Renal pelvis (tissue), 4 donors: ENCODE data around the gene FITM2. TPM values are rescaled to one million over a fixed set of nuclear protein-coding genes. Genes with fewer than 3 reads are reported as not detected.
"Not testable (repeated sequence)": the region's sequence is repeated elsewhere in the genome, so short reads cannot be mapped to it uniquely, and the experiment has no call there.

Experiments
- DNase-seq: peaks from one replicate; pipeline ENCODE4 v3.0.0-alpha.2; 2013
- polyA plus RNA-seq, 3 donors: library from polyadenylated mRNA; unstranded; fragments of 120-200 nt; gene quantifications; one replicate each; pipeline ENCODE4 v1.2.1, GENCODE V29; 2013; ENCODE audit not compliant: insufficient read length in 3 of 3

The FITM2 gene
- polyA plus RNA-seq, 3 donors: 6.9 to 10.1 (median 8.3) TPM

DNA sequence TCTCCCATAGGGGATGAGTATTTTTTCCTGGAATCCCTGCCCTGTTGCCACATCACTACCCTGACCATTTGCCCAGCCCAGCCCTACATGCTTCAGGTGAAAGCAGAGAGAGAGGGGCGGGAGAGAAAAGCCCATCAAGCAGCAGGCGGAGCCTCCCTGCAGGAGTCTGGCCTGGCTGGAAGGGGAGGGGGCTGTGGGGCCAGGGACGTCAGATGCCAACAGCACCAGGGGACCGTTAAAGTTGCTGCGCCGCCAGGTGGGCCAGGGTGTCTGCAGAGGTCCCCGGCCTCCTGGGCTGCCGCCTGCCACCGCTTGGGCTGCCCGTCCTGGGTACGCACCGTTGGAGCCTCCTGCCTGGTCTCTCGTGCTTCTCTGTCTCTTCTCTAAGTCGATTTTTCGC is 25.1 kb upstream of the FITM2 start:
- DNase-seq: no peak

DNA sequence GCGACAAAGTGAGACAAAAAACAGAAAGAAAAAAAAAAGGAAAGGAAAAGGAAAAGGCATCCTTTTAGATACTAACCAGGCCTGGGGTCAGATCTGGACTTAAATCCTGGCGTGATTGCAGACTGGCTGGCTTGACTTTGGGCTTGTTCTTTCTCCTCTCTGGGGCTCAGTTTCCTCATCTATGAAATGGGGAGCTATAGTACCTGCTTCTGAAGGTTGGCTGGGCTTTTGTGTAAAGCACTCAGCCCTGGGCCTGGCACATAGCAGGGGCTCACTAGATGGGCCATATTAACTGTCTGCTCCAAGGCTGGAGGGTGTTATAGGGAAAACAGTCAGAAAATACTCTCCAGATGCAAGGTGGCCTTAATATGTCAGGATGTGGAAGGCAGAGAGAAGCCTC is 24.7 kb upstream of the FITM2 start:
- DNase-seq: no peak

DNA sequence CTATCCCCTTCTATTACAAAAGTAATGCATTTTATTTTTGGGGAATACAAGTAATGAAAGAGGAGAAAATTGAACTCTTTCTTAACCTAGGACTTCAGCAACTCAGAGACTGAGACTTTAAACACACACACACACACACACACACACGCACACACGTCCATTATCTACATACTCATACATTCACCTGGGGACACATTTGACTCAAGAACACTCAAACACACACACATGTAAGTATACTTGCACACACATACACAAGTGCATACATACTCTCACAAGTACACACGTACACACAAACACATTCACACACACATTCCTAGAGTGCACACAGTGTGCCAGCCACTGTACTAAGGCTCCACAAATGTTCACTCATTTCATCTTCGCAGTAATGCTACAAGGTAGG is 23.7 kb upstream of the FITM2 start:
- DNase-seq: no peak

DNA sequence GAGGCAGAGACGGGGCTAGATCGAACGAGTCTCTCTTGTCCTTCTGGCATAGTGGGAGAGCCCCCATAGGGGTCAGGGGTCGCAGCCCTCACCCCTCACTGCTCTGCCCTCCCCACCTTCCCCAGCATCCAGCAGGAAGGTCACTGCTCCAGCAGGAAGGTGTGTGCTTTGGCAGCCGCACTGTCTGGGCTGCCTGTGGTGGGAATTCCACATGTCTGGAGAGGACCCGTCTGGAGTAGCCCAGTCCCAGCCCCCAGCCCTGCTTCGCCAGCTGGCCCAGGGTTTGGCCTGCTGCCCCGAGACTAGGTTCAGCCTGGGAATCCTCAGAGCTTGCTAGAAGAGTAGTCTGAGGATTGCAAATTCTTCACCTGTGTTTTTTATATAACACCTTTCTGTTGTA is 23.3 kb upstream of the FITM2 start:
- DNase-seq: no peak

DNA sequence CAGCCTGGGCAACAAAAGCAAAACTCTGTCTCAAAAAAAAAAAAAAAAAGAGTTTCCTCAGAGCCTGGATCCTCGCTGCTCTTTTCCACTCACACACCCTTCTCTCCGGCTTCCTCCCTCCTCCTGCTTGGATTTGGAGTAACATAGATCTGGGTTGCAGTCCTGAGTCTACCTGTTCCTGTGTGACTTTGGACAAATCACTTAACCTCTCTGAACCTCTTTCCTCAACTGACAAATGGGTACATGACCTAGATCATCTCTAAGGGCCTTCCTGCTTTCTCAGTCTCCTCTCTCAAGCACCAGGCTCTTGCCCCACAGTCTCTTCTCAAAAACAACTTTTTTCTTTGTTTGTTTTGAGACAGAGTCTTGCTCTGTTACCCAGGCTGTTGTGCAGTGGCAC is 20.2 kb upstream of the FITM2 start:
- DNase-seq: no peak

DNA sequence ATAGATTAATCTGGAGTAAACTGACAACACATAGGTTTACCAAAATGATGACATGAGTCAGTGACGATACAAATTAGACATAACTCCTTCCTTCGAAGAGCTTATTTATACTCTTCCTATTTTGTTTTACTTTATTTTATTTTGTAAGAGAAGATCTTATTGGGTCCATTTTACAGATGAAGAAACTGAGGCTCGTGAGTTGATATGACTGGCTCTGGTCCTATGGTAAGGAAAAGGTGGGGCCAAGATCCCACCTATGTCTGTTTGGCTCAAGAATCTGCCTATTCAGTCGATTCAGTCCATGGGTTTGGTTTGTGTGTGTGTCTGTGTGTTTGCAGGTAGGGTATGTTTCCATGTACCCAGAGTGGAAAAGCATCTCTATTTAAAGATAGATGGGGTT is 17.4 kb upstream of the FITM2 start:
- no peak for DNase-seq

DNA sequence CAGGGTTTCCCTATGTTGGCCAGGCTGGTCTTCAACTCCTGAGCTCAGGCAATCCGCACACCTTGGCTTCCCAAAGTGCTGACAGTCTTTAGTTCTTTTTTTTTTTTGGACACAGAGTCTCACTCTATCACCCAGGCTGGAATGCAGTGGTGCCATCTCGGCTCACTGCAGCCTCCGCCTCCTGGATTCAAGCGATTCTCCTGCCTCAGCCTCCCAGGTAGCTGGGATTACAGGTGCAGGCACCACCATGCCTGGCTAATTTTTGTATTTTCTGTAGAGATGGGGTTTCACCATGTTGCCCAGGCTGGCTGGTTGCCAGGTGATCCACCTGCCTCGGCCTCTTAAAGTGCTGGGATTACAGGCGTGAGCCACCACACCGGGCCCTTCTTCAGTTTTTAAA is 16.7 kb upstream of the FITM2 start:
- not testable (repeated sequence) for DNase-seq

DNA sequence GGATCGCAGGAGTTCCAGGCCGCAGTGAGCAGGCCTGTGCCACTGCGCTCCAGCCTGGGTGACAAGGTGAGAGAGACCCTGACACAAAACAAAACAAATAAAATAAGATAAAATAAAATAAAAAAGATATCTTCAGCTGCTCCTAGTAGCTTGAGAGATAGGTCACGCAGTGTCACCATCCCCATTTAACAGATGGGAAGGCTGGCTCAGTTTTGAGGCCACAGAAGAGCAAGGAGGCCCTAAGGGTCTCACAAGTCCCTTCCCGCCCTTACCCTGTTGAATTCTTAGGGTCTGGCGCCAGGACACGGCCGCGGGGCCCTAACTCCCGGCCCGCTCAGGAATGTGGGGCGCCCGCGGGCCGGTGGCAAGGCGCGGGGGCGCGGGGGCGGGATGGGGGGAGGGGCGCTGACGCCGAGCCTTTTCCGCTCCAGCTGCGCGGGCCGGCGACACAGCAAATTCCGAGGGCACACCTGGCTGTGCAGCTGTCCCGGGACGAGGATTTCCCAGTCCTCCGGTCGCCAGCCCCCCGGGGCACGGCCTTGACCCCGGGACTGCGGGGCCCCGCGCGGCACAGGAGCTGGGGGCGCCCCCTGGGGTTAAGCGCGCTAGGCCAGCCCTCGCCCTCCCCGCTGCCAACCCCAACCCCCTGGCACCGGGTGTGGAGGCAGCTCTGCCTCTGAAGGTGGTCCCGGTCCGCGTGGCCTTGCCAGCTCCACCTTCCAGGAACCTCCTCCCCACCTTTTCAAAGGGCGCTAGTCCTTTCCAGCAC is 15.6 kb upstream of the FITM2 start:
- peak; percentile 34 for DNase-seq

DNA sequence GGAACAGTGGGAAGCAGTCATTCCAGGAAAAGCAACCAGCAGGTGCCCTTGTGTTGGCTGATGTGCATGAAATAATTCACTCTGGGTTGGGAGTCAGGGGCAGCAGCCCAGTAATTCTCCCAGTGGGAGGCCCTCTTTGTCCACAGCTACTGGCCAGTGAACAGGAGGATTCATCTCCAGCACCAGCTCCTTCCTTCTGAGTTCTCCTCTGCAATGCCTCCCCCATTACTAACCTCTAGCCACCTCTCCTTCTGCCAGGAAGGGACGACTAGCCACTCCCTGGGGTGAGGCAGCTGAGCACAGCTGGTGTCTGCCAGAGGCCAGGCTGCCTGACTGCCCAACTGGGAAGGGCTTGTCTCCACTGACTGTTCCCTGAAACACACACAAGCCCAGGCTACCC is 13.3 kb upstream of the FITM2 start:
- DNase-seq: no peak

DNA sequence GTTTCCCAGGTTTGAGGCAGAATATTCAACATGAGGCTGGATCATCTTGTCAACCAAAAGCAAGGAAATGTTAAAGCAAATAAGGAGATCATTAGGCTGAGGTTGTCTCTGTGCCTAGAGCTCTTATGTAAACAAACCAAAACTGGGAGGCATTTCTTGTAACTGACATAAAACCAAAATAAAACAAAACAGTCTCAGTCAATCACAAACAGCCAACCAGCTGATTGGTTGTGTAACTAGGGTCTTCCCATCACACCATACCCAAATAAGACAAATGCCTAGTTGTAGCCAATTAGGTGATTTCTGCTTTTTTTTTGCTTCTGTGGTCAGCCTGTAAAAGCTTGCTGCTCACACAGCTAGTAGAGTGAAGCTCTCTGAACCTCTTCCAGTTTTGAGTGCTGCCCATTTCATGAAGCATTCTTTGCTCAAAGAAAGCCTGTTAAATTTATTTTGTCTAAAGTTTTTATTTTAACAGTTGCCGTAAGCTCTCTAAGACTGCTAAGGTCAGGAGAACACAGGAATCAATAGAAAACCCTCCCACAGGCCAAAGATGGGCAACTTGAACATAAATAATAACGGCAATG is 8.9 kb upstream of the FITM2 start:
- no peak for DNase-seq

DNA sequence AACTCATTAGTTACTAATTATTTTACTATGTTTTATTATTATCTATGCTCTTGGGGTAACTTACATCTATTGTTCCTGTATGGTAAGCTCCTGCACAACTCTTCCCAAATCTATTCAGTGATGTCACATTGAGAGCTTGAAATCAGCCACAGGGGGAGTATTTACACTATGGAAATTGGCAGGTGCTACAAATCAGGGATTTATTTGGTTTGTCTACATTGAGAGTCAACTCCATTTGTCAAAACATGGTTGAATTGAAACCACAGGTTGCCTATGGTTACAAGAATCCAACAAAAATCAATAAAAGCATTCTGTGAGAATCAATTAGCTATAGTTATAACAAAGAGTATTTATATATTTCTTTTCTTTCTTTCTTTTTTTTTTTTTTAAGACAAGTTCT is 3.9 kb upstream of the FITM2 start:
- no peak for DNase-seq

DNA sequence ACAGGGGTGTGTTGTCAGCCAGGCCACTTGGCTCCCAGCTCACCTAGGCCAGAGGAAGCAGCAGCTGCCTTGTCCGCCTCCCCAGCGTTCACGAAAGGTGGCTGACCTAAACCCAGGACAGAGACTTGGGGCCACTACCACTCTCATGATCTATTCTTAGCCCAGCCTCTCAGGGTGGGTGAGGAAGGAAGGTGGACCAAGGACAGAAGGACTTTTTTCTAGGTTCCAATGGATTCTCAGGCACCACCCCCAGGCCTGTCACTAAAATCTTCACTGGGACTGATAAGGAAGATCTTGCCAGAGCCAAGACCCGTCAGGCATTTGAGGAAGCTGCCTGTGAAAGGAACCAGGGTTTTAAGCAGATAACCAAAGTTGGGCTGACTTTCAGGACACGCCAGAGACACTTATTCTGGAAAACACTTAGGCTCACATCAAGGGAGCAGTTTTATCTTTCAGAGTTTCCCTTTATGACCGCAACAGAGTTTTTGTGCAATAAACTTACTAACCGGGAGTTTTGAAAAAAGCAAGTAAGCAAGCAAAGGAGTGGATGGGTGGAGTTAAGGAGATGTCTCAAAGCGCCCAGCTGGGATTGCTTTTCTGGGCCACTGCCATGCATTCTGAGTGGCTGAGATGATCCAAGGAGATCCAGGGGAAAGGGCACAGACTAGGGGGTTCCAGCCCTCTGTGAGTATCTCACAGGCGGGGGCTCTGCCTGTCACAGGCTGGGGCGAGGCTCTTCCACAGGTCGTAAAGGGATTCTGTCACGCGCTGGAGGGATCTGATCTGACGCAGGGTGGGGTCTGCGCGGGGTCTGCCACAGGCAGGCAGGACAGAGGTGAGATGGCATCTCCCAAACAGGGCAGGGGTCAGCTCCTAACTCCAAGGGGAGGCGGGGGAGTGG is 989 bp downstream of the FITM2 start:
- DNase-seq: no peak

DNA sequence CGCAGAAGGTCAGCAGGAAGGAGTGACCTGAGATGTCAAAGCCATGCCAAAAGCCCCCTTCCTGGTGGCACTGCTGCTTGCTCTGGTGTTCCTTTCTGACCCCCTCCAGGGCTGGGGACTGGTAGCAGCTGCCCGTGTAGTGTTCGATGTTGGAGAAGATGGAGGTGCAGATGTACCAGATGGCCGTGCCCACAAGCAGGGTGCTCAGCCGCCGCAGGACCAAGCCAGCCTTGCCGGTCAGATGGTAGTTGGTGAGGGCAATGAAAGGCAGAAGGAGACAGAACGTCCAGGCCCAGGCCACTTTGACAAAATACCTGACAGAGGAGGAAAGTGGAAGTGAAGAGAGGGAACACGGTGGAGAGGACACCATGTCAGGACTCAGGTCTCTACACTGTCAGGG is 4.1 kb downstream of the FITM2 start:
- no peak for DNase-seq

DNA sequence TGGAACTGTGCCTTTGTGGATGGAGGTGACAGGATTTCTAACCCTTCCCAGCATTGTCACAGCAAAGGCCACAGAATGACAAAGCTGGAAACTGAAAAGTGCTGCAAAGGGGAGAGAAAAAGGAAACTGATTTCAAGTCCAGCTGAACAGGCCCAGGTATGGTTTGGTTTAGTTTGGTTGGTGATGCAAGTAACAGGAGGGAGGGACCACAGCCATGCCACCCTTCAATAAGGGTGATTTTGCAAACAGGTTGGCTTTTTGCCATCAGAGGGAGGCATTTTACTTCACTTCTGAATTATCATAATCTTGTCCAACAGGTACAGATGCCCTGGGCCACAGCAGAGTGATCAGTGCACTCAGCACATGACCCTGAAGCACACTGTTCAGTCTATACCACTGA is 6.6 kb downstream of the FITM2 start:
- DNase-seq: no peak

DNA sequence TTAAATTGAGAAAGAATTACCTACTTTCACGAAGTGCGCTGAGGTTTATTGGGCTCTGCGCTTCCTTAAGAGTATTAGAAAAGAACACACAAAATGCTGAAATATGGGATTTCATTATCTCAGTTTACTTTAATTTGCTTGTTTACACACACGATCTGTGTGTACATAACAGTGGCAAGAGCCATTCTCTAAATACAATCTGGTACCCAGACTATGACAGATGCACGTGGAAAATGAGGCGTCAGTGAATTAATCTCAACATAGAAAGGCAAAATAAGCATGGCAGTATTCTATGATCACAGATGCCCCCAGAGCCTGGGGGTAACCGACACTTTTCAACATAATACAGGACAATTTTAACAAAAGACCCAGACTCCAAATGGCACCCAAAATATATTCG is 8.3 kb downstream of the FITM2 start:
- DNase-seq: no peak

DNA sequence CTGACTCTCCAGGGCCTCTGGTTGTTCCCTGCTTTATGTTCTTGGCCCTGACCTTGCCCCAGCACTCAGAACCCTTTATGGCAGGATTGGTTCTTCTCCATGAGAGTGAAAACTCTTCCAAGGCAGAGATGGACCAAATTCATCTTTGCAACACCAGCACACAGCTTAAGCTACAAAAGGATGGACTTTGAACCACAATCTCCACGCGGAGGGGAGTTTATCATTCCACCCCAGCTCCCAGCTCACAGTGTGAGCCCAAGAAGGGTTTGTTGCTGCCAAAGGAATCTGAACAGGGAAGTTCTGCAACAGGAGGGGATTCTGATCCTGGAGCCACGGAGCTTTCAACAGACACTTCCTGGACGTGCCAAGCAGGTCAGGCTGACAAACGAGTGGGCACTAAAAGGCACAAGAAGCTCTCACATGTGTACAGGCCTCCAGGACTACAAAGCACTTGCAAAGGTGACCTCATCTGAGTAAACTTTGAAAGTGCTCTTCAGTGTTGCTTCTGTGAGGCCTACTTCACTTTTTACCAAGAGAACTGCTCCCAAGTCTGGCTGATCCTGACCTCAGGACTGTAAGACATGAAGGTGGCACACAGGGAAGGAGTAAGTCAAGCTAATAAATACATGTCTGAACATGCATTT is 8.9 kb downstream of the FITM2 start:
- no peak for DNase-seq

DNA sequence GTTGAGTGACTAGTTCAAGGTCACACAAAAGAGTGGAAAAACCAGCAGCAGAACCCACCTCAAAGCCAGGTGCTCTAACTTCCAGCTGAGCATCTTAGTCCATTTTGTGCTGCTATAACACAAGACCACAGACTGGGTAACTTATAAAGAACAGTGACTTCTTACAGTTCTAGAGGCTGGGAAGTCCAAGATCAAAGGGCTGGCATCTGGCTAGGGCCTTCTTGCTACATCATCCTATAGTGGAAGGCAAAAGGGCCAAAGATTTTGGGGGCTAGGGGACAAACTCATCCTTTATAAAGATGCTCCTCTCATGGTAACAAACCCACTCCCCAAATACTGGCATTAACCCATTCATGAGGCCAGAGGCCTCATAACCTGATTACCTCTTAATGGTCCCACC is 9.7 kb downstream of the FITM2 start:
- no peak for DNase-seq

DNA sequence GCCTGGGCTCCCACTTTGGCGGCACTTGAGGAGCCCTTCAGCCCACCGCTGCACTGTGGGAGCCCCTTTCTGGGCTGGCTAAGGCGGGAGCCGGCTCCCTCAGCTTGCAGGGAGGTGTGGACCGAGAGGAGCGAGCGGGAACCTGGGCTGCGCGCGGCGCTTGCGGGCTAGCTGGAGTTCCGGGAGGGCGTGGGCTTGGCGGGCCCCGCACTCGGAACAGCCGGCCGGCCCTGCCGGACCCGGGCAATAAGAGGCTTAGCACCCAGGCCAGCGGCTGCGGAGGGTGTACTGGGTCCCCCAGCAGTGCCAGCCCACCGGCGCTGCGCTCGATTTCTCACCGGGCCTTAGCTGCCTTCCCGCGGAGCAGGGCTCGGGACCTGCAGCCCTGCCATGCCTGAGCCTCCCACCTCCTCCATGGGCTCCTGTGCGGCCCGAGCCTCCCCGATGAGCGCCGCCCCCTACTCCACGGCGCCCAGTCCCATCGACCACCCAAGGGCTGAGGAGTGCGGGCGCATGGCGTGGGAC is 11.9 kb downstream of the FITM2 start:
- DNase-seq: not testable (repeated sequence)

DNA sequence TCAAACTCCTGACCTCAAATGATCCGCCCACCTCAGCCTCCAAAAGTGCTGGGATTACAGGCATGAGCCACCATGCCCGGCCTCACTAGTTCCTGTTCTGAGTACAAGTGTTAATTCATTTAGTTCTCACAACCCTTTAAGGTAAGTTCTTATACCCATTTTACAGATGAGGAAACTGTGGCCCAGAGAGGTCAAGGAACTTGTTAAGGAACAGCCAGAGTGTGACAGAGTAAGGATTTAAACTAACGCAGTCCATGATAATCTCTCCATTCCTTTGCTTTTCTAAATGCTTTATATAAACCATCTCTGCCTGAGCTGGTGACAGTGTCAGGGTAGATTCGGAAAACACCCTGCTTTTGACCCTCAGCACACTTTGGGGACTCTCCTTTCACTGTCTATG is 13.3 kb downstream of the FITM2 start:
- DNase-seq: no peak

DNA sequence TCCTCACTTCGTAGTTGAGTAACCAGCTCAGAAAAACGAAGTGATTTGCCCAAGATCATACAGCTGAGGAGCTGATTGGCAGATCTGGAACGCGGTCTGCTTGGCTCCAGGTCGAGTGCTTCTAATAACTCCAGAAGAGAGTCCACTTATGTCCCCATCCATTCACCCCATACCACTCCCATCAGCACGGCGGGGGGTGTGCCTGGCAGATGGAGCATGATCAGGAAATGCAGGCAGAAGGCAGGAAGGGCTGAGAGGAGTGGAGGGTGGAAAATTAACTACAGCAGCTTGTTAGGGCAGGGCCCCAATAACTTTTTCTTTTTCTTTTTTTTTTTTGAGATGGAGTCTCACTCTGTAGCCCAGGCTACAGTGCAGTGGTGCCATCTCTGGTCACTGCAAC is 15.0 kb downstream of the FITM2 start:
- no peak for DNase-seq

DNA sequence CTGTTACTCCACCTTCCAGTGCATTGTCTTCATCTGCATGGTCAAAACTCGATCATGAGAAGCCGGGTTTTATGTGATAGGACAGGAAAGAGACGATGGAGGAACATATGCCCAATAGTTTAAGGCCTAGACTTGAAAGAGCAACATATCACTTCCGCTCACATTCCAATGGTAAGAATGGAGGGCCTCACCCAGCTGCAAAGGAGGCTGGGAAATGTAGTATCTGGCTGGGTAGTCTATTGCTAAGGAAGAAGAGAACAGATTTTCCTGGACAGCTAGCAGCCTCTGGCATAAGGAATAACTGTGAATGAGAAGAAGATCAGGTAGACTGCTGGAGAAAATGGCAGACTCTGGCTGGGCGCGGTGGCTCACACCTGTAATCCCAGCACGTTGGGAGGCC is 19.2 kb downstream of the FITM2 start:
- no peak for DNase-seq

DNA sequence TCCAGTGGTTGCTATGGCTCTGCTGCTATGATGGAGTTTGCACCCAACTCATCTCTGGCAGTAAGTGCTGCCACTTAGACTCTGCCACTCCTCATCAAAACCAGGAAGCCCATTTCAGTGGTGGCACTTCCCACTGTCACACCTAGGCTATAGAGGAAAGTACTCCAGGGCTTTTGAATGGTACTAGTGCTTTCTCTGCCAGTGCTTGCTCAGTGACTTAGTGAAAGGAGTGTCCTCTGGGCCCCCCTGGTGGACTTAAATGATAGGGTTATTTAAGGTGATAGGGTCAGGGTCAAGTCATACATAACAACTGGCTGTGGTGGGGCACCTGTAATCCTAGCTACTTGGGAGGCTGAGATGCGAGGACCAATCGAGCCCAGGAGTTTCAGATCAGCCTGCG is 22.8 kb downstream of the FITM2 start:
- DNase-seq: no peak
